HG03342 (cell line): ENCODE results near the gene PRPS2.

Source experiments
- ATAC-seq: cut with Tn5 transposase; IDR thresholded peaks from one replicate; pipeline ENCODE4 v1.9.1; 2021; ENCODE audit warnings: mild to moderate bottlenecking, moderate library complexity; ENCODE audit not compliant: unreplicated experiment

Gene PRPS2

GRCh38 chrX:12814420-12814819, 23.2 kb downstream of the PRPS2 start:
- ATAC-seq: peak; percentile 76

- no peak for ATAC-seq
Measured at GRCh38 chrX:12817528-12817927, 26.3 kb downstream of the PRPS2 start.

- ATAC-seq: no peak
Measured at GRCh38 chrX:12819222-12819621, 28.0 kb downstream of the PRPS2 start.

GRCh38 chrX:12820737-12821136, 29.5 kb downstream of the PRPS2 start:
- ATAC-seq: no peak

- ATAC-seq: no peak
Measured at GRCh38 chrX:12824944-12825343, 33.7 kb downstream of the PRPS2 start.

GRCh38 chrX:12825801-12826200, 34.6 kb downstream of the PRPS2 start:
- no peak for ATAC-seq

- peak; percentile 2 for ATAC-seq
Measured at GRCh38 chrX:12843061-12843667, 52.0 kb downstream of the PRPS2 start.

GRCh38 chrX:12843668-12844279, 52.6 kb downstream of the PRPS2 start:
- ATAC-seq: peak; percentile 93

- ATAC-seq: peak; percentile 33
Measured at GRCh38 chrX:12844319-12844718, 53.1 kb downstream of the PRPS2 start.

- no peak for ATAC-seq
Measured at GRCh38 chrX:12865359-12865758, 74.1 kb downstream of the PRPS2 start.

GRCh38 chrX:12866451-12867377, 75.5 kb downstream of the PRPS2 start, which contains the start of gene TLR7:
Gene TLR7, plus strand, starts transcription at chrX:12867072. Its CDS starts 507 bp downstream, at chrX:12867579.
- peak; percentile 40 for ATAC-seq

- no peak for ATAC-seq
Measured at GRCh38 chrX:12867685-12868084, 76.5 kb downstream of the PRPS2 start.

GRCh38 chrX:12868747-12869146, 77.5 kb downstream of the PRPS2 start:
- ATAC-seq: peak; percentile 48

GRCh38 chrX:12871257-12871656, 80.0 kb downstream of the PRPS2 start:
- no peak for ATAC-seq

GRCh38 chrX:12872741-12873140, 81.5 kb downstream of the PRPS2 start:
- no peak for ATAC-seq
